ENCODE measurements around the gene PTPN3. TPM values are rescaled to one million over a fixed set of nuclear protein-coding genes. Genes with fewer than 3 reads are reported as not detected.

The PTPN3 gene
- polyA plus RNA-seq, 4 donors, result 42.9 to 57.4 (median 50.1) TPM

DNA sequence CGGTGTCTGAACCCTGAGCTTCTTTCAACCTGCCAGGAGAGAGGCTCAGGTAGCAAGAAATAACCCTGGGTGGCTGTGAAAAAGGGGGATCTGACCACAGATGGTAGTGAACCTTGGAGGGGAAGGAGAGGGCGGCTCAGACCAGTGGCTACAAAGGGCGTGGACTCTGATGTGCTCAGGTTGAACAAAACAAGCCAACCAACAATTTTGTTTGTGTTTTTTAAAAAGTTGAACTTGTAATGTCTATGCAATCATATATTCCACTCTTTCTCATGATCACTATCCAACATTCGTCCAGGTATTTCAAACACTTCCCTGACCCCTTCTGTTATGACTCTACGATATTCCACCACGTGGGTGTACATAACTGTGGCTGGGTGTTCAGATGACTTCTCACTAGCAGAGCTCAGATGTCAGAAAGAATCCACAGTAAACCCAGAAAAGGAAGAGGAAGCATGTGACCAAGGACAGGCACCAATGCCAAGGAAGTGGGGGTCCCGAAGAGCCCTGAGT, 20.0 kb downstream of the PTPN3 start:
- DNase-seq (ENCODE audit: low read depth in 4 of 4, low spot score in 2 of 4), result no peak

DNA sequence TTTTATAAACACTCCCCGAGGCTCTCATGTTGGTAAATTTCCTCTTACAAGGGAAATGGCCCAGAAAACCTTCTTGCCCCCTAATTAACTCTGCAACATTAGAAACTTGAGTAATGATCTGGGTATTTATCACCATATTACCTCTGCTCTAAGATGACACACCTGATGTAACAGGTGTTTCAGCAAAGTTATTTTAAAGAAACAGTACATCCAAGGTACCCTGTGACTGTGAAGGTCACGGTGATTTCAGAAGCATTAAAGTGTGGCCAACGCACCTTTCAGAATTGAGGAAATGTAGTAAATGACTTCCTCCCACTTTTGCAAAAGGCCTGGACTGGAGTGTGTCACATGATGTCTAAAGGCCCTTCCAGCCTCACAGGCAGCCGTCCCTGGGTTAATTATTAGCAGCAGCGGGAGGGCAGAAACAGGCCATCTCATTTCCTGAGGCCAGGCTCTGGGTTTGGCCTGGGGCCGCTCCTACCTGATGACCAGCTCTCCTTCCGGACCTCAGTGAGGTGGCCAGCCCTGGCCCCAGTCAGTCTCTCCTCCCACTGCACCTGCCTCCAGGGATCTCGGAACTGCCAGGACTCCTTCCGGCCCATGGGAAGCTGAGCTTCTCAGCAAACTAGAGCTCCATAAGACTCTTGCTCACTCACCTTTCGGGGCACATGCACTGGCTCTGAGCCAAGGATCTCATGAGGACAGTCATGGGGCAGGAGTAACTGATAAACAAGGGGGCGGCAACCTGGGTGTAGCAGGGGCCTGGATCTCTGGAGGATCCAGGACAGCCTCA, 20.7 kb downstream of the PTPN3 start:
- DNase-seq (ENCODE audit: low read depth in 4 of 4, low spot score in 2 of 4), result peak in 1 of 4 donors; percentile 77

DNA sequence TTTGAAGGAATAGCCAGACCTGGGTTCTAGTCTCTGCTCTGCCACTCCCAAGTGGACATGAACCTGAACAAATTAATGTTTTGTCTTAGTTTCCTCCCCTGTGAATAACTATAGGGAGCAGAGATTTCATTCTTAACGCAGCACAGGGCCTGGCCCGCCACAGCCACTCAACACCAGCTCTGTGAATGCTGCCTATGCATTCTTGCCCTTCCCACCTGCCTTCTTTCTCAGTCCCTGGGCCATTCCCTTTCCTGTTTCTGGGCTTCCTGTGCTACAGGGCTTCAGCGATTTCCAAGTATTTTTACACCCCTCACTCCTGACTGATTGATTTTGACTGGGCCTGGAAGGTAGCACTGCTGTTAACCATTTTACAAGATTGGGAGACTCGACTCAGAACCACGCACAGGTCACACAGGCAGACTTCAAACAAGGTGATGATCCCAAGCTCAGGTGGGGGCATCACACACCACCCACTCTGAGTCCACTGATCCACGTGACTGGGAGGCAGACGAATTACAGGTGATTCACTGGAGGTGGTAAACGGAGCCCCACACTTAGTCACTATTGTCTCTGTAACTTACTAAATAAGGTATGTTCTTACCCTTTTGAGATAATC, 21.4 kb downstream of the PTPN3 start:
- DNase-seq (ENCODE audit: low read depth in 4 of 4, low spot score in 2 of 4), result no peak

DNA sequence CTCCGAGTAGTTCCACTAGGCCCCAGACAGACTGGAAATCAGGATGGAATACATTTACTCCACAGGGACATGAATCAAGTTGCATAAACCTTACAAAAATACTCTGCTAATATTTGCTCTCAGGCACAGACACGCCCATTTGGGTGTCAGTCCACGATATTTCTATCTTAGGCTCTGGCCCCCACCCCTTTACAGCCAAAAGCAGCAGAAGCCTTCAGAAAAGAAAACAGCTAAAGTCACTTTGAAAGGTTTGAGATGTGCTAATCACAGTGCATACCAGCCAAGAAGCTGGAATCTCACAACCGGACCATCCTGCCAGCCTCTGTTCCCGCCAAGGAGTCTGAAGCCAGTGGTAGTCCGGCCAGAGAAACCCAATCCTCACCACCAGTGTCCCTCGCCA, 22.6 kb downstream of the PTPN3 start:
- DNase-seq (ENCODE audit: low read depth in 4 of 4, low spot score in 2 of 4), result no peak

DNA sequence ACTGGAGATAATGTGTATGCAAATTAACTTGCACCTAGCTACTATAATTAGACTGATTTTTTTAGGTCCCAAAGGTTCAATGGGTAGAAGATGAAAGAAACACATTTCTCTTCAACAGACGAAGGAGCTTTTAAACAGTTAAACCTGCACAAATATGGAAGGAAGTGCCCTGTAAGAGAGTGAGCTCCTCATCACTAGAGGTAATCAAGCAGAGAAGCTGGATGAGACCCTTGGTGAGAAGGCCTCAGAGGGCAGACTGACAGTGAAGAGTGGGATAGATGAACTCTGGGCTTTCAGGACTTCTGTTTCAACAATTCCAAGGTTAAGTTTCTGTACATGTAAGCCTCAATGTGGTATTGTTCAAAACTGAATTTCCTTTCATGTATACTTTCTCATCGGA, 23.2 kb downstream of the PTPN3 start:
- DNase-seq (ENCODE audit: low read depth in 4 of 4, low spot score in 2 of 4), result no peak

DNA sequence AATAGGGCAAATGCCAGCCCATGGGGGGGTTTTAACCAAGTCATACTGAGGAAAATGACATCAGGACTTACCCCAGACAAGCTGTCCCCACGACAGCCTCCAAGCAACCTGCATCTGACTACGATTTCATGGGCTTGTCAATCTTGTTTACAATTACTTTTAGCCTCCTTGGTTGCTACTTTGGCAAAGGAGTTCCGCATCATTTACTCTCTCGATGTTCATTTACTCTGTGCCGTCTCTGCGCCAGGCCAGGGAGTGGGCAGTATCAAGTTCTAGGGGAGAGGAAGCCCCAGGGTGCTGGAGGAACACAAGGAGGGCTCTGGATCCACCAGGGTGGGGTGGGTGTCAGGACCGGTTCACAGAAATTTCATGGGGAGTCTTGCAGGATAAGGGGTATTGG, 23.9 kb downstream of the PTPN3 start:
- no peak for DNase-seq (ENCODE audit: low read depth in 4 of 4, low spot score in 2 of 4)

DNA sequence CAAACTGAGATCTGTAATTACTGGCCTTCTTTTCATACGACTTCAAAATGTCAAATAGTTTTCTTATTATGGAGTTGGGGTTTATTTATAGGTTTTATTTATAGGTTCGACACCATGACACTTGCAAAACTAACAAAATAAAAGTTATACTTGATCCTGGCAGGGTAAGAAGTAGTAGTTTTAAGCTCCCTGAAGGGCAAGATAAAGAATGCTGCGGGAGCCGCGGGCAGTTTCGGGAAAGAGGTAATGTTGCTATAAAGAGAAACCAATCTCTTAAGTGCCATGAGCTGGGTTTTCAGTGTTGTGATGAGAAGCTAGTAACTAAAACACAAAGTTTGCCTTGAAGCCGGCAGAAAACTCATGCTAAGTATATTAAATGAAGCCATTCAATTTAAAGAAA, 24.8 kb downstream of the PTPN3 start:
- DNase-seq (ENCODE audit: low read depth in 4 of 4, low spot score in 2 of 4), result no peak

DNA sequence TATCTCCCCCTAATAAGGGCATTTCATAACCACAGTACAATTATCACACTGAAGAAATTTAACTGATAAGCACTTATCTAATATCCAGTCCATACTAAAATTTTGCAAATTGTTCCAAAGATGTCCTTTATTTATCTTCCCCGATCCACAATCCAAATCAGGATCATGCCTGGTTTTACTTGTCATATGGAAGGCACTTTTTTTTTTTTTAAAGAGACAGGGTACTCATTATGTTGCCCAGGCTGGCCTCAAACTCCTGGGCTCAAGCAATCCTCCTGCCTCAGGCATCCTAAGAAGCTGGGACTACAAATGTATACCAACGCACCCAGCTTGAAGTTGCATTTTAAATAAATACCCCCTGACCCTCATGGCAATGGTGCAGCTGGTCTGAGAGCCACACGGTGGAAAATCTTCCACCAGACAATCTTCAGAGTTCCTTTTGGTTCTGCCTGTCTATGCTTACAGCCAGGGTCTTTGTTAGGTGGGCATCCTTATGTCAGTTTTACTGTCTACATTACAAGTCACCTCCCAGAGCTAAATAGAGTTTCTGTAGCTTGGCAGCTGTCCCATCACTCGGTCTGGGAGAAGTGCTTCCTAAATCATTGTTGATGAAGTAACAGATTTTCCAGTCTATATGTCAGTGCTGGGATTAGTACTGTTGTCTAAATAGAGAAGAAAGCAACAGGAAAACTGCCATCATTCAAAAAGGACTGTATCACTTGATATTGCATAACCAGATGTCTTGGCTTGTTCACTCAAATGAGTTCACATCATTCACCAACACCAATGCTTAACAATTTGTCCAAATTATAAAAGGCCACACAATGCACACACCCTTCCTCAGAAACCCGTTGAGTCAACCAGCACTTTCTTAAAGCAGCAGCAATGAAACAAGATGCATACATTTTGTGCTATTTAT, 26.4 kb downstream of the PTPN3 start:
- DNase-seq (ENCODE audit: low read depth in 4 of 4, low spot score in 2 of 4), result no peak

DNA sequence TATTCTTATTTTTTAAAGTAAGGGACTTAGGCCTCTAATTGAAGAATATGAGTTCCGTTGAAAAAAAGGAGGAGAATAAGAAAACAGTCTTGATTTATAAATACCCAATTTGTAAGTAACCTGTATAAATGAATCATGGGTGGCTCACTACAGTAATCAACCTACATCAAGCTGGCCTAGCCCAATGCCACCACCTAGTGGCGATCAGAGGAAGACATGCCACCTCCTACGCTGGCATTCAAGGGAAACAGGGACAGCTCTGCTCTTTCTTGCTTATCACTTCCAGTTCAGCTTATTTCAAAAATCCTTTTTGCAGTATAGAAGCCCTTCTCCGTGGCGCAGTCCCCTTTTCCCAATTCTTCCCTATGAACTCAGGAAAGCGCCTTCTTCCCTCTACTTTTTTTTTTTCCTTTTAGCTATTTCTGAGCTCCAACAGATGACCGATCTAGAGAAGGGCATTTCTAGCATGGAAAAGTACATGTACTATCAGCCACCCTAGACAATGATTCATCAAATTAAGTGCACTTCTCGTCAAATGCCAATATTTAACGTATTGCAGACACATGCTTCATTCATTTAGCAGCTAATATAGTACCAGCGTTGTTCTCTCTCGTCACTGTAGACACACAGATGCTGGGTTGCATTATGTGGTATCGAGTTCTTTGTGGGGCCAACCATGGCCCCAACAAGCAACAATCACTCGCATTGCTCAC, 28.3 kb downstream of the PTPN3 start:
- DNase-seq (ENCODE audit: low read depth in 4 of 4, low spot score in 2 of 4), result no peak

DNA sequence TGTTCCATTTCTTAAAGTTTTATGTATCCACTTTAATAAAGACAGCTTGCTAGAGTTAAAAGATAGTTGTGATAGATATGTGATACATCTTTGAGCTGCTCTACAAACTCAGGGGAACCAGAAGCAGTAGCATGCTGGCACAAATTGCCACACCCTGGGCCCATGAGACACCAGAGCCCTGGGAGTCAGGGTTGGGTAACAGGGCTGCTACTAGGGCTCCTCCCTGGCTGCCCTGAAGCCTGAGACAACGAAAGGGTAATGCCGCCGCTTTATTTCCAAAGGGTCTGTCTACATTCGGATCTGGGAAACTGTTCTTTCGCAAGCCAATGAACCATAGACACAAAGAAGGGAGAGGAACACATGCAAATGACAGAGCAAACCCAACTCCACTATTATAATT, 29.2 kb downstream of the PTPN3 start:
- no peak for DNase-seq (ENCODE audit: low read depth in 4 of 4, low spot score in 2 of 4)

DNA sequence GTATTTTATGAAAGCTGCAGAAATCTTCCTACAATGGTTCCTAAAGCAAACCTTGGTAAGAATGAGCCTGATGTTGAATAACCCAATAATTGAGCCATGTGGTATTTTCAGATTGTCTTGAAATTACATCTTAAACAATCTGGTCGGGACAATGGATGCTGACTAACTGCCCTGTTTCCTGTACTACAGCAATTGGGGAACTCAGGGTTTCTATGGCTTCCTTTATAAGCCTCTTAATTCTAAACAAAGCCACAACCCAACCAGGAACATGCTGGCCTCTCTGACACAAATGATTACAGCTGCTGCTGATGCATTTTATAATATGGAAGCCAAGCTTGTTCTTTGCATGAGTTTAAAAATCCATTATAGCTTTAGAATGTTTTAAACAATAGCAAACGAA, 30.2 kb downstream of the PTPN3 start:
- no peak for DNase-seq (ENCODE audit: low read depth in 4 of 4, low spot score in 2 of 4)

DNA sequence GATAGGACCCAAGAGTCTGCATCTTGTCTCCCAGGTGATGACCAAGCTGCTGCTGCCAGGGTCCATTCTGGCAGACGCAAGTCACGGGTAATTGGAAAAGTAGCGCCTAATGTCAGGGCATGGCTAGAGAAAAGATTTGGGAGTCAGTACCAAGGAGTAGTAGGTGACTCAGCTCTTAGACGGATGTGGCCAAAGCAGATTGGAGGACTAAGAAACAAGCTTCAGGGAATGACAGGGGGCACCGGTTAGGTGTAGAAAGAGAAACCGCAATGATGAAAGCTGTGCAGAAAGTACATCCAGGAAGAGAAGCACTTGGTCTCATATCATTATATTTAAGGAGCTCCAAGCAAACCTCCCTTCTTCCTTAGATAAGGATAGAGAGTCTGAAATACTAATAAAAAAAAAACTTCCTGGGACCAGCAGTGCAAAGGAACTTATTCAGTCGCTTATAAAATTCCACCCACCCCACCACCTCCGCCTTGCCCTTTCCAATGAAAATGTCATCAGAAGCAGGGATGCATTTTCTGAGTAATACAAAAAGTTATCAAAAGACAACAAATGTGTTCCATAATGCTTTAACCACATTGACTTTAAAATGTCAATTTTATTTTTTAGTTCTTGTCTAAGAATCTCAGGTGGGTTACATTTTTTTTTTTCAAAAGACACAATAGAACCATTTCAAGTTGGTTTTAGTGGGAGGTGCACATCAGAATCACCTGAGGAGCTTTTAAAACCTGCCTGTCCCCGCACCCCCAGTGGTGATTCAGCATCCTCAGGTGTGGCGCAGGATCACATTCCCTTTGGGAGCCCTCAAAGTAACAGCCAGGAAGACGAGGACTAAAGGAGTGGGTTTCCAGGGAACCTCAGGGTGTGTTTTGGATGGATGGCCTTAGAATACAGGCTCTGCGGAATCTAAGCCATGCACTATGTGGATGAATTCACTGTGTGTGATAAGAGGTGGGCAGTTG, 31.2 kb downstream of the PTPN3 start:
- no peak for DNase-seq (ENCODE audit: low read depth in 4 of 4, low spot score in 2 of 4)

DNA sequence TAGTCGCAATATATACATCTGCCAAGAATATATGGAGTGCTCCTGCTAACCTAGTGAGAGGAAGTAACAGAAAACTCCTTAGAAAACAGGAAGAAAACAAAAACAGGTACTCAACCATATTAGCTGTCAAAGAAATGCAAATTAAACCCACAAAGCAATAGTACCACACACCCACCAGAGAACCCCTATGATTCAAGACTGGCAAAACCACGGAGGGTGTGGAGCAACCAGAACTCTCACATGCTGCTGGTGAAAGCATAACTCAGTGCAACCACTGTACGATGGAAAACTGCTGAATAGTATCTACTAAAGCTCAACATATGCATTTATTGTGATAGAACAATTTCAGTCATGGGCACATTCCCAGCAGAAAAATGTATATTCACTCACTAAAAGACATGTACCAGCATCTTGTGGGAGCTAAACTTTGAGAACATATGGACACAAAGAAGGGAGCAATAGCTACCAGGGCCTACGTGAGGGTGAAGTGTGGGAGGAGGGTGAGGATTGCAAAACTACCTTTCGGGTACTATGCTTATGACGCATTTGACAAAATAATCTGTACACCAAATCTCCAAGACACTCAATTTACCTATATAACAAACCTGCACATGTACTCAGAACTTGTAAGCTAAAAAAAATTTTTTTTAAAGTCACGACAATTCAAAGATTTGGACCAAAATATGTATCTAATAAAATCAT, 34.0 kb downstream of the PTPN3 start:
- DNase-seq (ENCODE audit: low read depth in 4 of 4, low spot score in 2 of 4), result no peak

DNA sequence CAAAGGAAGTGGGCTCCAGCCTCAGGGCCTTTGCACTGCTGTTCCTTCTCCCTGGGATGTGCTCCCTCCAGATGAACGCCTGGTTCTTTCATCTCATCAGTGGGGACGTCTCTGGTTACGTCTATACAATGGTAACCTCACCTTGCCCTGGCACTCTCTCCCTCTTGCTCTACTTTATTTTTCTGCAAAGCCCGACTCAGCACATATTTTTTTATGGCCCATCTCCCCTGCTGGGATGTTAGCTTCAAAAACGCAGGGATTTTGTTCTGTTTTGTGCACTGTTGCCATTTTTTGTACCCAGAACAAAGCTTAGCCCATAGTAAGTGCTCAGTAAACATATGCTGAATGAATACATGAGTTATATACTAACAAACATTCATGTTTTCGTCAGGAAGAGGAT, 37.5 kb downstream of the PTPN3 start:
- DNase-seq (ENCODE audit: low read depth in 4 of 4, low spot score in 2 of 4), result no peak

DNA sequence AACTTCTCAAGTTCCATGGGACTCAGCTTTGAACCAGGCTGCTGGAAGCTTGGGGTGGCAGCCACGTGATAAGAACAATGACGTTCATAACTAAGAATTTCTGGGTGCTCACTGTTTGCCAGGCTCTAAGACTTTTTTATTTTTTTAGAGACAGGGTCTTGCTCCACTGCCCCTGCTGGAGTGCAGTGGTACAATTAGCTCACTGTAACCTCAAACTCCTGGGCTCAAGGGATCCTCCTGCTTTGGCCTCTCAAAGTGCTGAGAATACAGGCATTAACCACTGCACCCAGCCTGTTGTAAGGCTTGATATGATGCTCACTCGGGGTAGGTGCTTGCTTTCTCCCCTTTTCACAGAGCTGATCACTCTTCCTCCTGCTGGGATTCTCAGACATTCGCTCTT, 38.7 kb downstream of the PTPN3 start:
- no peak for DNase-seq (ENCODE audit: low read depth in 4 of 4, low spot score in 2 of 4)

DNA sequence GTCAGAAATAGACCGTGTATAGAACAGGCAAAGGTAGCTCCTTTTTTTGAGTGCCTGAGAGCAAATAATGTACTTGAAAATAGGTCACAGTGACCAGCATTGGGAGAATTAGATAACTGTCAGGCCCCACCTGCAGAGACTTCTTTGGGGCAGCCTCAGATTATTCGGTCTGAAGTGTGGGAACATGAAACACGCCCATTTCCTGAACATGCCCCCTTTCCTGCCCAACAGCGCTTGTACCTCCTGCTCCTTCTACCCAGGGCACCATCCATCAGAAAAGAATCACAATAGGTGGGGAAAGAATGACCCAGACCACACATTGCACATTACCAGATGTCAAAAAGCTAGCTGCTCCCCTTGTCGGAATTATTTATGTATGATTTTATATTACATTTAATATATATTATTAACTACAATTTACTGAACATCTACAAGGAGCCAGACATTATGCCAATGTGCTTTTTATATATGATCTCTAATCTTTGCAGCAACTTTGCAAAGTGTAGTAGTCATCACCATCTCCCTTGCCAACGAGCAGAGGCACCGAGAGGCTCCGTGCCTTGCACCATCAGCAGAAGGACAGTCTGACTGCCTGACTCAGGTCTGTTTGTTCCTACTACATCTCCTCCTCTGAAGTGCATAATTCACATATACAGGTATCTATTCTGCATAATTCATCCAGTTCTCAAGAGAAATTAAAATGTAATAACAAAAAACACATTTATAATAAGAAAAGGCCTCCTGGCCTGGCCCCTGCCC, 39.5 kb downstream of the PTPN3 start:
- no peak for DNase-seq (ENCODE audit: low read depth in 4 of 4, low spot score in 2 of 4)

DNA sequence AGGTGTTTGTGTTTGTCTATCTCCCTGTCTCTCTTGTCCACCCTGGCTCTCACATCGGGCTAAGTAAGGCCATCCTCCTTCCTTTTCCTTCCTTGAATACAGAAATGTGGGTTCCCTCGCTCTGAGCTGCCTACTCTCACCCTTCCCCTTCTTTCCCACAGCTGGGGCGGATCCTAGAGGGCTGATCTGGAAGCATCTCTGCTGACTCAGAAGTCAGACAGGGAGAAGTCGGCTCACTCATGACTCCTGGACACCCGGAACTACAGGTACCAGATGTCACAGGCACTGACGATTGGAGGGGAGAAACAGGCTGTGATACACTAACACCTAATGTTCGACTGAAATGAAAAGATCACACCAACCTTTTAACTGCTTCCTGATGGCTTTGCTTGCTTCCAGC, 41.3 kb downstream of the PTPN3 start:
- no peak for DNase-seq (ENCODE audit: low read depth in 4 of 4, low spot score in 2 of 4)

DNA sequence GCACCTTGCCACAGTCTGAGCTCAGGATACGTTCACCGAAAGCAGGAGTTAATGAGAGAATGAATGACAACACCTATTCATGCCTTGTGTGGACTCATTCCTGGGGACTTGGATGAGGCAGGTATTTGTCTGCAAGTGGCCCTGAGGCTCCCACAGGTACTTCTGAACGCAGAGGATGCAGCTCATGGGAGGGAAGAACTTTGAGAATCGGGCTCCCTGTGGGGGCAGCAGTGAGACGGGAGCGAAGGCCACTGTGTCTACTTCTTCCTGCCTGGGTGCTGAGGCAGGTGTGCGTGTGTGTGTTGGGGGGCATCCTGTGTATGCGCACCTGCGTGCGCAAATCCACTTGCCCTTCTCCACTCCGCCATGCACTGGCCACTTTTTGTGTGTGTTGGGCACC, 42.2 kb downstream of the PTPN3 start:
- no peak for DNase-seq (ENCODE audit: low read depth in 4 of 4, low spot score in 2 of 4)

All from left renal cortex interstitium (tissue), 4 donors.